Stimulated activated CD4-positive, alpha-beta T cell treated with anti-CD3 and anti-CD28 coated beads, Interleukin-15, amount 100 ng/mL, for 1 hour (primary cell): ENCODE results near the gene MTREX.

ENCODE experiments used
- DNase-seq, 2 donors: peaks; one replicate each; pipeline ENCODE4 v3.0.0-alpha.2; 2020; ENCODE audit warnings: low read depth in 1 of 2, low spot score in 1 of 2

MTREX gene

DNA sequence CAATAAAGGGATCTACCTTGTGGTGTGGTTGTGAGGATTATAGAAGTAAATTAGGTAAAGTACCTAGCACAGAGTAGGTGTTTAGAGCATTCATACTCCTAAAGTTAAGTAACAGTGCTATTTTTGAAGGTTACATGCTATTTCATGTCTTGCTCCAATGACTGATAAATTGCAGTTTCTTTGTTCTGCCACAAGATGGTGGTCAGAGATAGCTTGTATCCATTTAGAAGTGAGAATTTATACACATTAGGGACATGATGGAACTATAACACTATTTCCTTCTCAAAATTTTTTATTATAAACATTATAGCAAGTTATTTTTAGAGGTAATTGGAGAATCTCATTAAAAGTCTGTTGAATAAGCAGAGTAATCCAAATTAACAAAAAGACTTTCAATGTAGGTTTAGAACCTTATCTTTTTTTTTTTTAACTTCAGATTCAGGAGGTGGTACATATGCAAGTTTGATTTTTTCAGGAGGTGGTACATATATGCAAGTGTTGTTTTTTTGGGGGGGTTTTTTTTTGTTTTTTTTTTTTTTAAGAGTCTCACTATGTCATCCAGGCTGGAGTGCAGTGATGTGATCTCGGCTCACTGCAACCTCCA, 17.1 kb downstream of the MTREX start:
- no peak for DNase-seq

DNA sequence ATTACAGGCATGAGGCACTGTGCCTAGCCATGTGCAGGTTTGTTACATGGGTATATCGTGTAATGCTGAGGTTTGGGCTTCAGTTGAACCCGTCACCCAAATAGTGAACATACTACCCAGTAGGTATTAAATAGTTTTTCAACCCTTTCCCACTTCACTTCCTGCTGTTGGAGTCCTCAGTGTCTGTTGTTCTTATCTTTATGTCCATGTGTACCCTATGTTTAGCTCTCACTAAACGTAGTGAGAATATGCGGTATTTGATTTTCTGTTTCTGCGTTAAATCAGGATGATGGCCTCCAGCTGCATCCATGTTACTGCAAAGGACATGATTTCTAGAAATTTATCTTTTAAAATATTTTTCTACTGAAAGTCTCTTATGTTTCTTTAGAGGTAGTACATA, 17.8 kb downstream of the MTREX start:
- no peak for DNase-seq

DNA sequence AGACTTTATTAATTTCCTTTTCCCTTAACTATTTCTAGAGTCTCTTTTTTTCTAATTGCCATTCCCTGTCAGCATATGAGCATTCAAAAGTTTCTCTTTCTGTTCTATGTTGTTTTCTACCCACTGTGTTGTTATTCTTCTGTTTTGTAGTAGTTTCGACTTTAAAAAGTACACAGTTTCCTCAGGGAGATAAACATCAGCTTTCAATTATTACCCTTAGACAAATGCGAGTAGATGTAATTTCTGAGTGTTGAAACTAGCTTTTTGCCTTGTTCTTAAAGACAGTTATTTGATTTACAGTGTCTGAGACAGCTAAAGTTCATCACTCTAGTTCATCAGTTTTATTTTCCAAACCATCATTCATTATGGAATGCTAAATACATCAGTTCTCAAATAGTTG, 19.5 kb downstream of the MTREX start:
- DNase-seq, result no peak

DNA sequence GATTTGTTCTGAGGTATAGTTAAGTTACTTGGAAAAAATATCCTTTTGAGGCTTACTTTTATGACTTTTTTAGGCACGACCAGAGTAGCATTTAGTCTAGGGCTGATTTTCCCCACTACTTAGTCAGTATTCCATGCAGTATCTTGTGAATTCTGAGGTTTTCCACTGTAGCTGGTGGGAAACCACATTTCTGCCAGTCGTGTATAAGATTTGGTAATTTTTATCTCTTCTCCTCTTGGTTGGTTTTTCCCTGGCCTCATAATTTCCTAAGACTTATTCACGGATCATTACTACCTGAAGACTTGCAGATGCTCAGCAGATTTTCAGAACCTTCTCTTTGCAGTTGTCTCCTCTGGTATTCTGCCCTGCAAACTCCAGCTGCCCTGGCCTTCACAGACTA, 23.5 kb downstream of the MTREX start:
- DNase-seq, result no peak

- no peak for DNase-seq
Measured at GRCh38 chr5:55333017-55333416, 25.2 kb downstream of the MTREX start.

DNA sequence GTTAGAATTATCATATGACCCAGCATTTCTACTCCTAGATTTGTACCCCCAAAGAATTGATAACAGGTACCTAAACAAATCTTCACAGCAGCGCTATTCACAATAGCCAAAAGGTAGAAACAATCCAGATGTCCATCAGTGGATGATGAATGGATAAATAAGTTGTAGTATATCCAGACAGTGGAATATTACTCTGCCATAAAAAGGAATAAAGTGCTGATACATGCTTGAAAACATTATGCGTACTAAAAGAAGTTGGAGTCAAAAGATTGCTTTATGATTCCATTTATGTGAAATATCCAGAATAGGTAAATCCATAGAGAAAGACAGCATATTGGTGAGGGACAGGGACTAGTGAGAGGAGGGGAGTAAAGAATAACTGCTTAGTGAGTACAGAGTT, 26.0 kb downstream of the MTREX start:
- DNase-seq, result no peak

DNA sequence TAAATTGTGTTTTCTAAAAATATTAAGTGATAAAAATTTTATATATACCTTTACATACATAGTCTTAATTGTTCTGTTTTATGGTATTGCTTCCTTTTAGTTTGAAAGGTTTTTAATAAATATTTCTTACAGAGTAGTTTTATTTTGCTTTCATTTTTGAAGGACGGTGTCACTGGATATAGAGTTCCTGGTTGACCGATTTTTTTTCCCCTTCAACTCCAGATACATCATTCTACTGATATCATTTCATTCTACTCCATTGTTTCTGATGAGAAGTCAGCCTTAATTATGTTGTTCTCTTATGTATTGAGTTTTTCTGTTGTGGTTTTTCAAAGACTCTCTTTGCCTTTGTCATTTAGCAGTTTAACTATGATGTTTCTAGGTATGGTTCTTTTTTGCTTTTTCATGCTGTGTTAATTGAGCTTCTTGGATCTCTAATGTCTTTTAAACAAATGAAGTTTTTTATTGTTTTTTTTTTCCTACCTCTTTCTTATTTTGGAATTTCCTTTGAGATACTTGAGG, 30.4 kb downstream of the MTREX start:
- no peak for DNase-seq

DNA sequence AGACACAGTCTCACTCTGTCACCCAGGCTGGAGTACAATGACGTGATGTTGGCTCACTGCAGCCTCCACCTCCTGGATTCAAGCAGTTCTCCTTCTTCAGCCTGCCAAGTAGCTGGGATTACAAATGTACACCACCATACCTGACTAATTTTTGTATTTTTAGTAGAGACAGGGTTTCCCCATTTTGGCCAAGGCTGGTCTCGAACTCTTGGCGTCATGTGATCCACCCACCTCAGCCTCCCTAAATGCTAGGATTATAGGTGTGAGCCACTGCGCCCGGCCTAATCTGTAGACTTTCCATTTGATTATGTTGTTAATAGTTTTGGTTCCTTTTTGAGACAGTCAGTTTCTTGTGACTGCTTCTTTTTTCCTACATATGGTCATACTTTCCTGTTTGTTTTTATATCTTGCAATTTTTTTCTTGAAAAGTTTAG, 31.0 kb downstream of the MTREX start:
- DNase-seq, result peak in 1 of 2 donors; percentile 9

DNA sequence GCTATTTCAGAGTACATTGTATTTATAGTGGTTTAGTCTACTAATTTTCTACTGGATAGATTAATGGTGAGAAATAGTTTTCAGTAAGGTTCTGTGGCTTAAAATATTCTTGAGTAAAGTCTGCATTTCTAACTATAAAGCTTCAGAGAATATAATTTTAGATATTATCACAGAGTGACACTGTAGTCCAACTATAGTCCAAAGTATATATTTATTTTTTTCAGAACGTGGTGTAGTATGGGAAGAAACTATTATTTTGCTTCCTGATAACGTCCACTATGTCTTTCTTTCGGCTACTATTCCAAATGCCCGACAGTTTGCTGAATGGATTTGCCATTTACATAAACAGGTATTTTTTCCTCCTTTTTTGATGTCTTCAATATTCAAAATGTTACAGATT, 35.3 kb downstream of the MTREX start:
- no peak for DNase-seq

DNA sequence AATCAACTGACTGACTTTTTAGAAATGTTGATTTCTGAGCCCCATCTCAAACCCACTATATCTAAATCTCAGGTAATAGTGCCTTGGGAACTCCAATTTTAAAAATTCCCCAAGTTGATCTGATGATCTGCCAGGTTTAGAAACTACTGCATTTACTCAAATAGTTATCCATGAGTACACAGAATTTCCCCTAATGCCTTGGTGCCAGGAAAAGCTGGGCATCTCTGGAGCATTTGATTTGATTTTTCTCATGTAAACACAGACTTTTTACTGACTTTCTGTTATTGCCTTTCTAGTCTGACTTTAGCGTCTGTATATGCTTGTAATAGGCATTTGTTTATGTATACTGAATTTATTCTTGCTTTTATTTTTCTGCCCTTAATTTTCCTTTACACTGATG, 35.8 kb downstream of the MTREX start:
- DNase-seq, result no peak

- peak; percentile 9 to 42 for DNase-seq
Measured at GRCh38 chr5:55344392-55344992, 36.7 kb downstream of the MTREX start.

- no peak for DNase-seq
Measured at GRCh38 chr5:55345327-55345726, 37.5 kb downstream of the MTREX start.

GRCh38 chr5:55347786-55348185, 40.0 kb downstream of the MTREX start:
- DNase-seq, result no peak

GRCh38 chr5:55350754-55351153, 43.0 kb downstream of the MTREX start:
- DNase-seq, result no peak

DNA sequence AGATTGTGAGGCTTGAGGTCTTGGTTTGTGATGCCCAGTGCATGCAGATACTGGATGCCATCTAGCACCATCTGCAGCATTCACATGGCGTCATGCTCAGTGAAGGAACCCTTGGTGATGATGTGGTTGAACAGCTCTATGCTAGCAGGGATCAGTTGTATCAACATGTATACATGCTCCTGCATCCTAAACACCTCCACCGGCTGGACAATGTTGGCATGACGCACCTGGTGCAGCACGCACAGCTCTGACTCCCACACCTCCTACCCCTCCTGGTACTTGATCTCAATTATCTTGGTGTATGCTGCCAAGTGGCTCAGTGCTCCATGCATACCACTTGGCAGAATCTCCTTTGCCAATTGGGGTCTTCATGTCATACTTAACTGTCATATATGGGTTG, 49.1 kb downstream of the MTREX start:
- no peak for DNase-seq

DNA sequence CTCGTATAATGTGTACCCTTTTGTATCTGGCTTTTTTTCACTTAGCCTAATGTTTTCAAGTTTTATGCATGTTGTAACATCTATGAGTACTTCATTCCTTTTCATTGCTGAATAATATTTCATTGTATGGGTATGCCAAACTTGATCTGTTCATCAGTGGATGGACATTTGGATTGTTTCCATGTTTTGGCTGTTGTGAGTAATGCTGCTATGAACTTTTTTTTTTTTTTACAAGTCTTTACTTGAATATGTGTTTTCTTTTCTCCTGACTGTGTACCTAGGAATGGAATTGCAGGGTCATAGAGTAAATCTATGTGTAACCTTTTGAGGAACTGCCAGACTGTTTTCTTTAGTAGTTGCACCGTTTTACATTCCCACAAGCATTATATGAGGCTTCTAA, 52.4 kb downstream of the MTREX start:
- DNase-seq, result no peak

GRCh38 chr5:55363856-55364255, 56.1 kb downstream of the MTREX start:
- no peak for DNase-seq

GRCh38 chr5:55364537-55365055, 56.8 kb downstream of the MTREX start:
- no peak for DNase-seq

GRCh38 chr5:55370291-55370925, 62.6 kb downstream of the MTREX start:
- DNase-seq, result no peak

DNA sequence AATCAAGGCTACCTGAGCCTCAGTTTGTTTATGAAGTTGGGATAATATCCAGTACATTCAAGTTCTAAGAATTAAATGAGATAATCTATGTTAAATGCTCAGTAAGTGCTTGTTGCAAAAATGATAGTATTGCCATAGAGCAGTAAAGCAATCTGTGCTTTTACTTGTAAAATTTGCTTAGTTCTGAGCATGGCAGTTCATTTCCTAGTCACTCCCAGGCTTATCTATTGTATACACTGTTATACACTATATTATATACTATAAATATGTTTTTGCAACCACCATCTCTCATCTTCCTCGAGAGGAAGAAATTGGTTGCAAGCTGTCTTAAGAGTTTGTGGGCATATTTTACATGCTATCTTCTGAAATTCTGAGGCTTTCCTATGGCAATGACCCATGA, 63.4 kb downstream of the MTREX start:
- DNase-seq, result no peak

DNA sequence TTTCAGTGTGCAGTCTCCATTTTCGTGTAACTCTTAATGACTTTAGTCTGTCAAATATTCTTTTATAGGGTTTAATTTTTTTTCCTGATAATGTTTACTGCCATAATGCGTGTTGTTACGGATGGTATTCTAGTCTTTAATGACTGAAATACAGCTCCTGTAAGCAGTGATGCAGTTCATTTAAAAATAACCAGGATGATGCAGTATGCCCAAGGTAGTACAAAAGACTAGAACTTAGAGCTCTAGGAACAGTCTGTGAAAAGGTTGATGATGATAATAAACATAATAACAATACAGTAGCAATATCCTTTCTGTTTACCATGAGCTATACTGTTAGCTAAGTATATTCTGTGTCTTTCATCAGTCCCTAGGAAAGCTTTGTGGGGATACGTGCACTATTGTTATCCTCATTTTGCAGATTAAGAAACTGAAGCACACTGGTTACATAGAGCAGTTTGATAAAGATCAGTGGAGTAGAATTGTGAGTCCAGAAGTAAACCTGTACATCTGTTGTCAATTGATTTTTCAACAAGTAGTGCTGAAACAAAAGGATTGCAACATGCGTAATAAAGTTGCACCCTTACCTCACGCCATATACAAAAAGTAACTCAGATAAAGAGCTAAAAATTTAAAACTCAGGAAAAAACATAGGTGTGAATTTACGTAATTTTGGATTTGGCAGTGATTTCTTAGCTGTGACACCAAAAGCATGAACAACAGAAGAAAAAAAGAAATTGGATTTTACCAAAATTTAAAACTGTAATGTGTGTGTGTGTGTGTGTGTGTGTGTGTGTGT, 64.5 kb downstream of the MTREX start:
- DNase-seq, result no peak

GRCh38 chr5:55377810-55378209, 70.0 kb downstream of the MTREX start:
- DNase-seq, result no peak
